ENCODE data around the gene TMC7.

The TMC7 gene

DNA sequence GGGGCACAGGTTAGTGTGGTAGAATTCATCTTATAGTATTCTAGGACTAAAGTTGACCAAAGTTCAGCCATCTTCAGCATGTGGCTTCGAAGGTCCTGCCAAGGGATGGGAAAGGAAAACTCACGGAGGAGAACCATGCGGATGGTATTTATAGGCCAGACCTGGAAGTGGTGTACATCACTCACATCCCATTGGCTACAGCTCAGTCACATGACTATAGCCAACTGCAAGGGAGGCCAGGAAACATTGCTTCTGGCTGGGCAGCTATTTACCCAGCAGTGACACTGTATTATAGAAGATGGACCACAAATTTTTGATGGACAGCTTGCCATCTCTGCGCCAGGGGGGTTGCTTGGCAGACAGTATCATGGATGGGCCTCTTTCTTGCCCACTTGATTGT lies 48.0 kb downstream of the TMC7 start:
- no peak for DNase-seq (ENCODE audit: low spot score)

DNA sequence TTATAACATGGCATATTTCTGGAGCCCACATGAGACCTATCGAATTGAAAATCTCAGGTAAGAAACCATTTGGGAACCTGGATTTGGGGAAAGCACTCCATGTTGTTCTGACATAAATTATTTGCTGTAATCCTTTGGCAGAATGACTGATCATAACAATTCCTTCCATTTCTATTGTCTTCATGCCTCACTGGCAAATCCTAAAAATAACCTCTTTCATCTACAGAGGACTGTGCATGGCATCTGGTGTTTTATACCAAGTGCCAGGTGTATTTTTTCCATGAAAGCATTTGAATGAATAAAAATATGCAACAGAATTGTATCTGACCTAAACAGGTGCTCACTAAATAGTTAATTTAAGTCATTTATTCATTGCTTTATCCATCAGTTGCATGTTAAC lies 50.0 kb downstream of the TMC7 start:
- DNase-seq (ENCODE audit: low spot score): no peak

GRCh38 chr16:19040400-19040799 lies 56.7 kb downstream of the TMC7 start:
- no peak for DNase-seq (ENCODE audit: low spot score)

DNA sequence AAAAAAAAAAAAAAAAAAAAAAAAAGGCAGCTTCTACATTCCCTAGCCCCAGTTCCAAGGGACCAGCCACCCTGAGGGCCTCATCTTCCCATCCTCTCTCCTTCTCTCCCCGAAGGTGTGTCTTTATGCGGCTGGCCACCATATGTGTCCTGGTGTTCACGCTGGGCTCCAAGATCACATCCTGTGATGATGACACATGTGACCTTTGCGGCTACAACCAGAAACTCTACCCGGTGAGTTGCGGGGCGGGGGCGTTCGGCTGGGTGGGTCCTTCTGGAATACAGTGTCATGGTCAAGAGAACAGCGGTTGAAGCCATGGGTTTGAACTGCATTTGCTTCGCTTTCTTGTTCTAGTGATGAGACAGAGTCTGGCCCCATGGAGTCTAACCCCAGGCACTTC lies 61.0 kb downstream of the TMC7 start:
- DNase-seq (ENCODE audit: low spot score): no peak

GRCh38 chr16:19046062-19046461 lies 62.3 kb downstream of the TMC7 start:
- DNase-seq (ENCODE audit: low spot score): no peak

GRCh38 chr16:19062706-19063105 lies 79.0 kb downstream of the TMC7 start:
- no peak for DNase-seq (ENCODE audit: low spot score)

DNA sequence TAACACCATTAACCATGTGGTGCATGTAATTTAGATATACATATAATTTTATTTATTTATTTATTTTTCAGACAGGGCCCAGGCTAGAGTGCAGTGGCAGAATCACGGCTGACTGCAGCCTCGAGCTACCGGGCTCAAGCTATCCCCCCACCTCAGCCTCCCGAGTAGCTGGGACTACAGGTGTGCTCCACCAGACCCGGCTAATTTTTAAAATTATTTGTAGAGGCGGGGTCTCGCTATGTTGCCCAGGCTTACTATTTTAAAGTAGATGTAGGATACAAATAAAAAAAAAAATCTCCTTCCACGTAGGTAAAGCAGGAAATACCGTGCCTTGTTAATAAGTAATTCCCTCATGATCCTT lies 83.2 kb downstream of the TMC7 start:
- DNase-seq (ENCODE audit: low spot score): no peak

- peak; percentile 100 for DNase-seq (ENCODE audit: low spot score)
These were observed 83.9 kb downstream of the TMC7 start, which contains the start of gene COQ7 for GRCh38 chr16:19067349-19068236. COQ7 (plus strand) TSS chr16:19067614; CDS start chr16:19067665, 51 bp downstream.

GRCh38 chr16:19068237-19068815 lies 84.6 kb downstream of the TMC7 start:
- no peak for DNase-seq (ENCODE audit: low spot score)

DNA sequence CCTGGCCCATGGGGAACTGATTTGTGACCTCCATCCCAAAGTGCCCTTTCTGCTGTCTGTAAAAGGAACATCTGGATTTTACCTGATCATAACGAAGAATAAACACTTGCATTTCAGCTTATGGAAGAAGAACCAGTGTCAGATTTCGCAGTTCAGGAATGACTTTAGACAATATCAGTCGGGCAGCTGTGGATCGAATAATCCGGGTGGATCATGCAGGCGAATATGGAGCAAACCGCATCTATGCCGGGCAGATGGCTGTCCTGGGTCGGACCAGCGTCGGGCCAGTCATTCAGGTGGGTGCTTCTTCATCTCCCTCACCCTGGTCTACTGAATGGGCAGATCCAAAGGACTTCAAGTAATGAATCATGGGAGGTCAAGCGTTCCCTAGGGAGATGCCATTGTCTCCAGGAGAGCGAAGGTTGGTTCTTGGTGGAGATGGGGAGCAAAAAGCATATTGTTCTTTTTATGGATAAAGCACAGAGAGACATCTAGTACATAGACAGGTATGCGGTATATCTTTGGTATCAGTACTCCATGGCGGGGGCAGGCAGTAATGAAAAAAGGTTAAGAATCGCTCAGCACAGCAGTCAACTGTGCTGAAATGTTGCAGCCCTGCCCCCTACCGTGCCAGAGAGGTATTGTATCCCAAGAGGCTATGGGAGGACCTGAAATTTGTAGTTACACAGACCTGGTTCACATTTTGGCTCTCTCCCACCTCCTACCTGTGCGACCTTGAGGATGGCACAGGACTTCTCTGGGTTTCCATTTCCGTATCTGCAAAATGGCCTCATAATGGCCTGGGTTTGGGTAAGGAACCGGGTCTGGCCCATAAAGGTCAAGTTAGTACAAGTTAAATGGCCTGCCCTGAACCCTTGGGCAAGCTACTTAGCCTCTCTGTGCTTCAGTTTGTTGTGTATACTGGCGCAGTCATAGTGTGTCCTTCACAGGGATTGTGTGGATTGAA lies 88.4 kb downstream of the TMC7 start:
- peak; percentile 80 for DNase-seq (ENCODE audit: low spot score)

DNA sequence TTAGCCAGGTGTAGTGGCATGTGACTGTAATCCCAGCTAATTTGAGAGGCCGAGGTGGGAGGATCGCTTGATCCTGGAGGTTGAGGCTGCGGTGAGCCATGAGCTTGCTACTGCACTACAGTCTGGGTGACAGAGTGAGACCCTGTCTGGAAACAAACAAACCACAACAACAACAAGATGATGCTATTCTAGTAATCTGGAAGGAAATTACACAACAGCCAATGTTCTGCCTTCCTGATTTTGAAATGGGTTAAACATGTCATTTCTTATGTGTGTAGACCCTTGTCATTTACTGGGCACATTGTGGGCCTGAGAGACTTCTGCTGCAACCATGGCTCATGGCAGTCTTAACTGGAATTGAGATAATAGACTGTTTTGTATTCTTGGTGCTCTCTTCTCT lies 89.6 kb downstream of the TMC7 start:
- DNase-seq (ENCODE audit: low spot score): no peak

DNA sequence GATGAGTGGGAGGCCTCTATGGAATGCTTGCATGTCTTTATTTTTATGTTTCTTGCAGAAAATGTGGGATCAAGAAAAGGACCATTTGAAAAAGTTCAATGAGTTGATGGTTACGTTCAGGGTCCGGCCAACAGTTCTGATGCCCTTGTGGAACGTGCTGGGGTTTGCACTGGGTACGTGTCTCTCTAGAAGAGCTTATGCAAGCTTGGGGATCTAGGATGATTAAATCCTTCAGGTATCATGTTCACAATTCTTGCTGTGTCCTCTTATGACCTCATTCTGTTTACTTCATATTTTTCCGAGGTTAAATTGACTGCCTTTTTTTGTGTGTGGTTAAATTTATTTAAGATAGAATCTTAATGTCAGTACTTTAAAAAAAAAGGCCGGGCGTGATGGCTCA lies 90.1 kb downstream of the TMC7 start:
- no peak for DNase-seq (ENCODE audit: low spot score)

DNA sequence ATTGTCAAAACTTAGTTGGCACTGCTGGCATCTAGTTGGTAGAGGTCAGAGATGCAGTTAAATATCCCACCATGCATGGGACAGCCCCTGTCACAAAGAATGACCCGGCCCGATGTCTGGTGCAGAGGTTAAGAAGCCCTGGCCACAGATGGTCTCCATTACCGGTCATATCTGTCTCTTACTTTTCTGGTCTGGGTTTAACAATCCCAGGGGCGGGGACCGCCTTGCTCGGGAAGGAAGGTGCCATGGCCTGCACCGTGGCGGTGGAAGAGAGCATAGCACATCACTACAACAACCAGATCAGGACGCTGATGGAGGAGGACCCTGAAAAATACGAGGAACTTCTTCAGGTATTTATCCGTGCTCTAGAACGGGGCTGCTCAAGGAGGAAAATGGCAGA lies 91.8 kb downstream of the TMC7 start:
- no peak for DNase-seq (ENCODE audit: low spot score)

- DNase-seq (ENCODE audit: low spot score): no peak
These were observed 94.1 kb downstream of the TMC7 start for GRCh38 chr16:19077879-19078278.

- DNase-seq (ENCODE audit: low spot score): no peak
These were observed 99.9 kb downstream of the TMC7 start for GRCh38 chr16:19083670-19084069.

DNA sequence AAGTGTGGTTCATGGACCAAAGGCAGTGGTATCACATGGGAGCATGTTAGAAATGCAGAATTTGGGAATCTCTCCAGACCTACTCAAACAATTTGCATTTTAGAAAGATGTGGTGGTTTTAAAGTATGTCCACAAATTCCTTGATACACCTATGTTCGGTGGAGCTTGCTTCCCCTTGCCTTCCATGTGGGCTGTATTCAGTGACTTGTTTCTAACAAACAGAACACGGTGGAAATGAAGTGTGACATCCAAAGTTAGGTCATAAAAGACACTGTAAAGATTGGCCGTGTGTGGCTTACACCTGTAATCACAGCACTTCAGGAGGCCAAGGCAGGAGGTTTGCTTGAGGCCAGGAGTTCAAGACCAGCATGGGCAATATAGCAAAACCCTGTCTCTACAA lies 100.4 kb downstream of the TMC7 start:
- DNase-seq (ENCODE audit: low spot score): no peak

DNA sequence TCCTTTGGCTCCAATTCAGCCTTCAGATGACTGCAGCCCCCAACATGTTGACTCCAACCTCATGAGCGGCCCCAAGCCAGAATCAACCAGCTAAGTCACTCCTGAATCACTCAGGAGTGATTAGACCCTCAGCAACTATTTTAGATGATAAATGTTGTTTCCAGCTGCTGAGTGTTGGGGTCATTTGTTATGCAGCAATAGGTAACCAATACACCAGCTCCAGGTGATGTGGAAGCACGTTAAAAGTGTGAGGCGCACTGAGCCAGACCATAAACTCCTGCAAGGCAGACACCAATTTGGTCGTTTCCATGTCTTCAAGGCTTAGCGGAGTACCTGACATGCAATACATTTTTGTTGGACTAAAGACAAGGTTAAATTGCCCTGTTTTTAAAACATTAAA lies 101.1 kb downstream of the TMC7 start:
- no peak for DNase-seq (ENCODE audit: low spot score)

DNA sequence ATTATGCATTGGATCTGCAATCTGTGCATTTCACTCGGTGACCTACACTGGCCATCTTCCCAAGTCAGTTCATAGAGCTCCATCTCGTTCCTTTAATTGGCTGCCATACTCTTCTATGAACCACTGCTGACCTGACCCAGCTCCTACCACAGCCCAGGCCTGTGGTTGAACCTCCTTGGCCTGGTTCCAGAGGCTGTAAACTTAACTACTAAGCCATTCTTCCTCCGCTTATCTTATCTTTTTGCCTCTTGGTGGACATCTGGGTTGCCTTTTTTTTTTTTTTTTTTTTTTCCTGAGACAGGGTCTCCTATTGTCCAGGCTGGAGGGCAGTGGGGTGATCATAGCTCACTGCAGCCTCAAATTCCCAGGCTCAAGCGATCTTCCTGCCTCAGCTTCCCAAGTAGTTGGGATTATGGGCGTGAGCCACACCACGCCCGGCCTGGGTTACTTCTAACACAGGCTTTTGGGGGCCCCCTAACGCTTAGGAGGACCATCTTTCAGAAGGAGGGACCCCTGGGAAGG lies 102.0 kb downstream of the TMC7 start:
- no peak for DNase-seq (ENCODE audit: low spot score)

- DNase-seq (ENCODE audit: low spot score): peak; percentile 90
These were observed 102.8 kb downstream of the TMC7 start for GRCh38 chr16:19086322-19087199.

- DNase-seq (ENCODE audit: low spot score): no peak
These were observed 104.7 kb downstream of the TMC7 start for GRCh38 chr16:19088341-19088916.

GRCh38 chr16:19089410-19089955 lies 105.7 kb downstream of the TMC7 start:
- DNase-seq (ENCODE audit: low spot score): no peak
